ENCODE measurements around the gene SFXN3. TPM values are rescaled to one million over a fixed set of nuclear protein-coding genes. Genes with fewer than 3 reads are reported as not detected.

Gene SFXN3
- total RNA-seq, 1 donor from 2014 or later, result 41.3 TPM

Other genes with a start within 250 kb of the SFXN3 start
- 32.2 and 34.0 TPM in 2 replicates for gene SLF2, start 118.3 kb upstream of the SFXN3 start, total RNA-seq
- 1.3 and 1.6 TPM in 2 replicates for gene SEMA4G, start 61.7 kb upstream of the SFXN3 start, total RNA-seq
- gene MRPL43, start 43.7 kb upstream of the SFXN3 start, total RNA-seq, result 62.7 TPM in 2 replicates
- 25.9 and 27.2 TPM in 2 replicates for gene TWNK, start 43.7 kb upstream of the SFXN3 start, total RNA-seq
- gene LZTS2, start 31.4 kb upstream of the SFXN3 start, total RNA-seq, result 19.2 and 22.2 TPM in 2 replicates
- gene PDZD7, start 105 bp upstream of the SFXN3 start, total RNA-seq, result 0.53 and 0.64 TPM in 2 replicates
- gene KAZALD1, start 30.8 kb downstream of the SFXN3 start, total RNA-seq, result 0.55 and 0.67 TPM in 2 replicates
- gene TLX1, start 100.1 kb downstream of the SFXN3 start, total RNA-seq, result not detected in 2 replicates
- not detected in 2 replicates for gene LBX1, start 198.2 kb downstream of the SFXN3 start, total RNA-seq

Data from activated T-helper 2 cell treated with anti-CD3 and anti-CD28 coated beads, Interferon-gamma antibody, Interleukin-2, Interleukin-4, amounts not matched to agents 10 μg/mL and 5 μg/mL and 100 μg/mL, durations not matched to agents 14 hours and 24 hours and 36 hours (primary cell).